ENCODE measurements around the gene FAM3D.

The FAM3D gene

DNA sequence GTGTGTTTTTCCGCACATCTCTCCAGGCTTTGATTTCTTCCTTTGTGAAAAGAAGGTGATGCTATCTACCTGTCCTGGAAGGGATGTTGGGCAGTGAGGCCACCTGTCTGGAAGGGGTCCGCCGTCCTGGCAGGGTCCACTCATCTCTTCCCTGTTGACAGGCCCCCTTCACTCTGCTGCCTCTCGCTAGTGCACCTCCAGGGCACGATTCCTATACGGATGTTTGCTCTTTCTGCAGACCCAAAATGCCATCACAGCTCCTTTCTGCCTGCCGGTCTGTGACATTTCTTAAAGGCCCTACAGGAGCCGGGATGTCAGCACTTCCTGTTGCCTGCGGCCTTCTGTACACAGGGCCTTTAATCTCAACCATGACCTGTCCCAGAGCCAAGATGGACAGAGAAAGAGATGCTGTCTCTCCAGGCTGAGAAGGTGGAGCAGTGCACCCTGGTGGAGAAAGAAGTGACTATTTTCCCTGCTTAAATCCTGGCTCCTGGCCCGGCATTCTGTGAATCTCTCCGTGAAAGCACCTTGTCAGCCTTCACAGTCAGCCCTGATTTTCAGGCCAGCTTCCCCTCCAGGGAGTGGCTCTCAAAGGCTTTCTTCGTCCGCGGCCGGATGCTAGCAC, 7.4 kb downstream of the FAM3D start:
- H3K27ac ChIP-seq (ENCODE audit: low read length): no peak overlapping the region
- no peak overlapping the region for H3K9ac ChIP-seq (ENCODE audit: low read length)
- H3K4me2 ChIP-seq (ENCODE audit: low read length): no peak overlapping the region
- H2AFZ ChIP-seq (ENCODE audit: low read depth, low read length): no peak overlapping the region
- H3K36me3 ChIP-seq (replicated peaks; ENCODE audit: low read depth, low read length): no peaks in the 10 kb centered on the region
- H3K4me1 ChIP-seq (ENCODE audit: low read length): no peaks in the 10 kb centered on the region
- peaks cover 21% of the 10 kb centered on the region for H3K27me3 ChIP-seq (ENCODE audit: low read depth, low read length)
- H3K4me3 ChIP-seq (ENCODE audit: low read length): no peak overlapping the region
- no peaks in the 10 kb centered on the region for H3K9me3 ChIP-seq (ENCODE audit: insufficient read depth, low read length)
- no peaks in the 10 kb centered on the region for H4K20me1 ChIP-seq (ENCODE audit: insufficient read depth, low read length)
- TF ChIP-seq EZH2phosphoT487 (IDR thresholded peaks at IDR 0.05; ENCODE audit: low read depth): no peak
- TF ChIP-seq, protein P1, sequence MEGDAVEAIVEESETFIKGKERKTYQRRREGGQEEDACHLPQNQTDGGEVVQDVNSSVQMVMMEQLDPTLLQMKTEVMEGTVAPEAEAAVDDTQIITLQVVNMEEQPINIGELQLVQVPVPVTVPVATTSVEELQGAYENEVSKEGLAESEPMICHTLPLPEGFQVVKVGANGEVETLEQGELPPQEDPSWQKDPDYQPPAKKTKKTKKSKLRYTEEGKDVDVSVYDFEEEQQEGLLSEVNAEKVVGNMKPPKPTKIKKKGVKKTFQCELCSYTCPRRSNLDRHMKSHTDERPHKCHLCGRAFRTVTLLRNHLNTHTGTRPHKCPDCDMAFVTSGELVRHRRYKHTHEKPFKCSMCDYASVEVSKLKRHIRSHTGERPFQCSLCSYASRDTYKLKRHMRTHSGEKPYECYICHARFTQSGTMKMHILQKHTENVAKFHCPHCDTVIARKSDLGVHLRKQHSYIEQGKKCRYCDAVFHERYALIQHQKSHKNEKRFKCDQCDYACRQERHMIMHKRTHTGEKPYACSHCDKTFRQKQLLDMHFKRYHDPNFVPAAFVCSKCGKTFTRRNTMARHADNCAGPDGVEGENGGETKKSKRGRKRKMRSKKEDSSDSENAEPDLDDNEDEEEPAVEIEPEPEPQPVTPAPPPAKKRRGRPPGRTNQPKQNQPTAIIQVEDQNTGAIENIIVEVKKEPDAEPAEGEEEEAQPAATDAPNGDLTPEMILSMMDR (IDR thresholded peaks at IDR 0.05; ENCODE audit: low read depth, low read length): no peak
- H3K79me2 ChIP-seq (ENCODE audit: low read length): no peaks in the 10 kb centered on the region

DNA sequence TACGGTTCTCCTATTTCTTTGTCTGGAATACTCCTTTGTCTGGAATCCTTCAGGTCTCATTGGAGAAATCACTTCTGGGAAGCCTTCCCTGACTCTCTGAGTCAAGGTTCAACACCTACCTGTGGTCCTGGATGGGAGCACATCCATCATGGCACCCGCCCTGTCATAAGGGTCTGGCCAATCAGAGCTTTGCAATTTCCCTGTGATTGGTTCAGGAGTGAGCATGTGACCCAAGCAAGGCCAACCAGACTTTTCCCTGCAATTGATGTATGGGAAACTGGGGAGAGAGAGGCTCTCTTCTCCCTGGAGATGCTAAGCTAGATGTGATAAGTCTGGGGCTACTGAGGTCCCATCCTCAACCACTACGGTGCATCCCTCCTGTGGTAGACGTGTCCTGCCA, 8.1 kb downstream of the FAM3D start:
- Histone ChIP-seq H3K9me3 (ENCODE audit: insufficient read depth, low read length) (no peaks in the 10 kb centered on the region), H3K27me3 (ENCODE audit: low read depth, low read length) (peaks cover 21% of the 10 kb centered on the region), H3K4me2 (ENCODE audit: low read length) (no peak overlapping the region), H3K4me1 (ENCODE audit: low read length) (no peaks in the 10 kb centered on the region), H3K79me2 (ENCODE audit: low read length) (no peaks in the 10 kb centered on the region), H2AFZ (ENCODE audit: low read depth, low read length) (no peak overlapping the region), H3K4me3 (ENCODE audit: low read length) (no peak overlapping the region), H3K27ac (ENCODE audit: low read length) (no peak overlapping the region), H3K9ac (ENCODE audit: low read length) (no peak overlapping the region), H4K20me1 (ENCODE audit: insufficient read depth, low read length) (no peaks in the 10 kb centered on the region), H3K36me3 (replicated peaks; ENCODE audit: low read depth, low read length) (no peaks in the 10 kb centered on the region)
- TF ChIP-seq, protein P1 (IDR thresholded peaks at IDR 0.05; ENCODE audit: low read depth, low read length): no peak
- no peak for TF ChIP-seq EZH2phosphoT487 (IDR thresholded peaks at IDR 0.05; ENCODE audit: low read depth)

DNA sequence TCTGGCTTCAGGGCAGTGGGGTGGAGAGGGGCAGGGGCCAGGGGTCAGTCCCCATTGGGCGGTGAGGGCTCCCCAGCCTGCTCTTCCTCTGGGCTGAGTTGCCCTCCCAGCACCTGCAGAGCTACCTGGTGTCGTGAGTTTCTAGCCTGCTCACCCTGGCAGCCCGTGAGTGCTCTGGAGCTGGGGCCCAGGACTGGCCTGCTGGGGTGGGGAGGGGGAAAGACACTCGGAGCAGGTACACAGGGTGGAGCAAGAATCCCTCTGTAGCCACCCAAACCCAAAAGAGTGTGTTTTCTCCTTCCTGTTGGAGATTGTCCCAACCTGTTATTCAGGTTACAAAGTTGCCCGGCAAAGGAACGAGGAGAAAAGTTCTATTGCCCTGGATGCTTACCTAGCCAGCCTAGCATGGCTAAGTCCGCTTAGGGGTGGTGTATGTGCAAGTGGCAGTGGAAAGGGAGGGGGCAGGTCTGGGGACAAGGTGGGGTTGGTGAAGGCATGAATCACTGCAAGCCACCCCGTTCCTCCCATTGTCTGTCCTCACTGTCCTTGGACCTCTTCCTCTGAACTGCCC, 8.9 kb downstream of the FAM3D start:
- Histone ChIP-seq H3K4me2 (ENCODE audit: low read length) (no peak overlapping the region), H4K20me1 (ENCODE audit: insufficient read depth, low read length) (no peaks in the 10 kb centered on the region), H3K4me3 (ENCODE audit: low read length) (no peak overlapping the region), H3K9ac (ENCODE audit: low read length) (no peak overlapping the region), H3K27ac (ENCODE audit: low read length) (no peak overlapping the region), H3K4me1 (ENCODE audit: low read length) (no peaks in the 10 kb centered on the region), H3K27me3 (ENCODE audit: low read depth, low read length) (peaks cover 24% of the 10 kb centered on the region), H3K79me2 (ENCODE audit: low read length) (no peaks in the 10 kb centered on the region), H3K9me3 (ENCODE audit: insufficient read depth, low read length) (no peaks in the 10 kb centered on the region), H2AFZ (ENCODE audit: low read depth, low read length) (no peak overlapping the region), H3K36me3 (replicated peaks; ENCODE audit: low read depth, low read length) (no peaks in the 10 kb centered on the region)
- no peak for TF ChIP-seq EZH2phosphoT487 (IDR thresholded peaks at IDR 0.05; ENCODE audit: low read depth)
- TF ChIP-seq, protein P1 (IDR thresholded peaks at IDR 0.05; ENCODE audit: low read depth, low read length): no peak

DNA sequence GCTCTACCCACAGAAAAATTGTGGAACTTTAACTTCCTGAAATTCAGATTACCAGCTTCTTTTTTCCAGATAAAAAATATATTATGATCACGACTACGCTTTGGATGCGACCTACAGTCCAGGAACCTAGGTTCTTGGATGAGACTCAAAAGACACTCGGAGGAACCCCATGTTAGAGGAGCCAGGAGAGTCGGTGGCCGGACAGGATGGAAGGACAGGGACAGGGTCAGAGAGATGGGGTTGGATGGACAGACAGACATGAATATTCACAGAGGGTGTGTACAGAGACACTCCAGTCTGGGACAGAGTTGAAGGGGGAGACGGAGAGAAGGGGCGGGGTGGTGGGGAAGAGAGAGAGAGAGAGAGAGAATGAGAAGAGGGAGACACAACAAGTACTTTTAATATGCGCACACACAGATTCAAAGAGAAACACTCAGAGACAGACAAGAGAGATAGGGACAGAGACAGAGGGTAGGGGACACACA, 9.5 kb downstream of the FAM3D start:
- Histone ChIP-seq H3K4me3 (ENCODE audit: low read length) (no peak overlapping the region), H2AFZ (ENCODE audit: low read depth, low read length) (no peak overlapping the region), H3K9ac (ENCODE audit: low read length) (no peak overlapping the region), H3K79me2 (ENCODE audit: low read length) (no peaks in the 10 kb centered on the region), H3K4me1 (ENCODE audit: low read length) (no peaks in the 10 kb centered on the region), H3K4me2 (ENCODE audit: low read length) (no peak overlapping the region), H3K36me3 (replicated peaks; ENCODE audit: low read depth, low read length) (no peaks in the 10 kb centered on the region), H3K27ac (ENCODE audit: low read length) (no peak overlapping the region), H3K9me3 (ENCODE audit: insufficient read depth, low read length) (no peaks in the 10 kb centered on the region), H4K20me1 (ENCODE audit: insufficient read depth, low read length) (no peaks in the 10 kb centered on the region), H3K27me3 (ENCODE audit: low read depth, low read length) (peaks cover 24% of the 10 kb centered on the region)
- TF ChIP-seq, protein P1 (IDR thresholded peaks at IDR 0.05; ENCODE audit: low read depth, low read length): no peak
- no peak for TF ChIP-seq EZH2phosphoT487 (IDR thresholded peaks at IDR 0.05; ENCODE audit: low read depth)

All from OCI-LY3 (cell line).